ENCODE measurements around the gene SRM.
"Not testable (repeated sequence)": the region's sequence is repeated elsewhere in the genome, so short reads cannot be mapped to it uniquely, and the experiment has no call there.

Gene SRM

DNA sequence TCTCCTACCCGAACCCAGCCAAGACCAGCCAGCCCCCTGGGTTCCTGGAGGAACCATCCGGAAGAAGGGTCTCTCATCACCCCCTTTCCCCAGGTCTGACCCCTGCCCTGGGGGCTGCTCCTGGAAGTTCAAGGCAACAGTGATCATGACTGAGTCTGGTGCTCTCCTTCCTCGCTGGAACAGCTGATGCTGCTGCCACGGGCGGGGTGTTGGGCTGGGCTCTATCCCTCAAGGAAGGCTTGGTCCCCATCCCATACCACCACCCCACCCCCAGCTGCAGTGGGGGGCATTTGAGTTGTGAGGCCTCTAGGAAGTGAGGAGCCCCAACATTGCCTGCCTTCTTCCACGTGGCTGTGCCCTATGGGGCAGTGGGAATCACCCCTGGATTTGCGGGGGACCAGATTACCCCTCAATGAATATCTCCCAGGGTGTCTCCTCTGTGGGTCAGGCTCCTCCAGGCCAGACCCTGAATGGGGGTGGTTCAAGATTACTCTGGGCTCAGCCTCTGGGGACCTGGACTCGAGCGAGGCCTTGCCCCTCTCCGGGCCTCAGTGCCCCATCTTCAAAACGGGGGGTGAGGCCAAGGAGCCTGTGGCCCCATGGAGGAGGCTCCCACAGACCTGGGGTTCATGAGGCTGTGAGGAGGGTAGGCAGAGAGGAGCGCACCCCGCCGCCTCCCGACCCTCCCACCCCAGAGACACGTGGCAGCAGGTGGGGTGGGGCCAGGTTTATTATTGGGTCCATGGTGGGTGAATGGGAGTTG, 15.6 kb downstream of the SRM start:
- no peak for DNase-seq

DNA sequence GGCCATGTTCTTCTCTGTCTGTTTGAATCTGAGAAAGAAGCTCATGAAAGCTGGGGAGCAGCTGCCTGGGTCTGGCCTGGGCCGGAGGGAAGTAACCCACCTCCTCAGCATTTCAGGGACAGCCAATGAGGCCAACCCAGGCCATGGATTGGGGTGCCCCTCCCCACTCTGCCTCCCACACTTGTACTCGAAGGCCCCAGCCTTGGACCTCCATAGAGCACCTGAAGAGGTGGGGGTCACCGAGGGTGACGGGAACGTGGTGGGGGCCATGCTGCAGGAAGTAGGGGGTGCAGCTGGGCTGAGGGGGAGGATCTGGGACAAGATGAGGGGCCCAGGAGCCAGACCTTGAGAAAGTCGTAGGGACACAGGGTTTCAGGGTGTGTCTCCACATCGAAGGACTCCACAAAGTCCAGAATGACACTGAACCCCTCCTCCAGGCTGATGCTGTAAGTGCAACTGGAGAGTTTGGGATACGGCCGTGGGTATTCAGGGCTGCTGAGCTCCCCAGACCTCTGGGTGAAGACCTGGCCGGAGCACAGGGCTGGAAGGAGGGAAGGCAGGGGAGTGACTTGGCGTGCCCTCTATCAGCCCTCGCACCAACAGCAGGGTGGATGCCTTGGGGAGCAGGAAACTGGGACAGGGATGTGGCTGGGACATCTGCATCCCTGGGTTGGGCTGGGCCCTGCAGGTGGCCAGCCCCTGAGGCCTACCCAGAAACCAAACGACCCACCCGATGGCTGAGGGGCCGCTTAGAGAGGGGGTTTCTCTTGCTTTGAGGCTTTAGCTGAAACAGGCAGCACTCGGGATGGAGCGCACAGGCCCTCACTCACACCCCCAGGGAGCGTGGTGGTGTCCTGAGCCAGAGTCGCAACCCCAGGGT, 16.6 kb downstream of the SRM start:
- DNase-seq, result no peak

DNA sequence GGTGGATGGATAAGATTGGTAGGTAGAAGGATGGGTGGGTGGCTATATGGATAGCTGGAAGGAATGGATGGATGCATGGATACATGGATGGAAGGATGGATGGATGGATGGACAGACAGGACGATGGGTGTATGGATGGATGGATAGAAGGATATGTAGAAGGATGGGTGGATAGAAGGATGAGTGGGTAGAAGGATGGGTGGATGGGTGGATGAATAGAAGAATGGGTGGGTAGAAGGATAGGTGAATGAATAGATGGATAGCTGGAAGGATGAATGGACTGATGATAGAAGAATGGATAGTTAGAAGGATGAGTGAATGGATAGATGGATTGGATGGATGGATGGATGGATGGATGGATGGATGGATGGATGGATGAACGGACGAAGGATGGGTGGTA, 17.8 kb downstream of the SRM start:
- DNase-seq, result no peak

DNA sequence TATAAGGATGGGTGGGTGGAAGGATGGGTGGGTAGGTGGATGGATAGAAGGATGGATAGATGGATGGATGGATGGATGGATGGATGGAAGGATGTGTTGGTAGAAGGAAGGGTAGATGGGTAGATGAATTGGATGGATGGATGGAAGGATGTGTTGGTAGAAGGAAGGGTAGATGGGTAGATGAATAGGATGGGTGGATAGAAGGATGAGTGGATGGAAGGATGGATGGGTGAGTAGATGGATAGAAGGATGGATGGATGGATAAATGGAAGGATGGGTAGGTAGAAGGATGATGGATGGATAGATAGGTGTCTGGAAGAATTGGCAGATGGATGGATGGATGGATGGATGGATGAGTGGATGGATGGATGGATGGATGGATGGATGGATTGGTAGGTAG, 18.8 kb downstream of the SRM start:
- DNase-seq, result no peak

DNA sequence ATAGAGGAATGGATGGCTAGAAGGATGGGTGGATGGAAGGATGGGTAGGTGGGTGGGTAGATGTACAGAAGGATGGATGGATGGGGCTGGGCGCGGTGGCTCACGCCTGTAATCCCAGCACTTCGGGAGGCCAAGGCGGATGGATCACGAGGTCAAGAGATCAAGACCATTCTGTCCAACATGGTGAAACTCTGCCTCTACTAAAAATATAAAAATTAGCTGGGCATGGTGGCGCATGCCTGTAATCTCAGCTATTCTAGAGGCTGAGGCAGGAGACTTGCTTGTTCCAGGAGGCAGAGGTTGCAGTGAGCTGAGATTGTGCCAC, 19.8 kb downstream of the SRM start:
- not testable (repeated sequence) for DNase-seq

DNA sequence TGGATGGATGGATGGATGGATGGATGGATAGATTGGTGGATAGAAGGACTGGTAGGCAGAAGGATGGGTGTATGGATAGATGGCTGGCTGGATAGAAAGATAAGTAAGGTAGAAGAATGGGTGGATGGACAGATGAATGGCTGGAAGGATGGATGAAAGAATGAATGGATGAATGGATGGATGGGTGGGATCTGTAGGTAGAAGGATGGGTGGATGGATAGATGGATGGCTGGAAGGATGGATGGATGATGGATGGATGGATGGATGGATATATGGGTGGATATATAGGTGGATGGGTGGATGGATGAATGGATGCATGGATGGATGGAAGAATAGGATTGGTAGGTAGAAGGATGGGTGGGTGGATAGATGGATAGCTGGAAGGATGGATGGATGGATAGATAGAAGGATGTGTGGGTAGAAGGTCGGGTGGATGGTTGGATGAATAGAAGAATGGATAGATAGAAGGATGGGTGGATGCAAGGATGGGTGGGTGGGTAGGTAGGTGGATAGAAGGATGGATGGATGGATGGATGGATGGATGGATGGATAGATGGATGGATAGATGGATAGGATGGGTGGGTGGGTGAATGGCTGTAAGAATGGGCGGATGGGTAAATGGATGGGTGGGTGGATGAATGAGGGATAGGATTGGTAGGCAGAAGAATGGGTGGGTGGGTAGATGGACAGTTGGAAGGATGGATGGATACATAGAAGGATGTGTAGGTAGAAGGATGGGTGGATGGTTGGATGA, 20.3 kb downstream of the SRM start:
- DNase-seq, result no peak

DNA sequence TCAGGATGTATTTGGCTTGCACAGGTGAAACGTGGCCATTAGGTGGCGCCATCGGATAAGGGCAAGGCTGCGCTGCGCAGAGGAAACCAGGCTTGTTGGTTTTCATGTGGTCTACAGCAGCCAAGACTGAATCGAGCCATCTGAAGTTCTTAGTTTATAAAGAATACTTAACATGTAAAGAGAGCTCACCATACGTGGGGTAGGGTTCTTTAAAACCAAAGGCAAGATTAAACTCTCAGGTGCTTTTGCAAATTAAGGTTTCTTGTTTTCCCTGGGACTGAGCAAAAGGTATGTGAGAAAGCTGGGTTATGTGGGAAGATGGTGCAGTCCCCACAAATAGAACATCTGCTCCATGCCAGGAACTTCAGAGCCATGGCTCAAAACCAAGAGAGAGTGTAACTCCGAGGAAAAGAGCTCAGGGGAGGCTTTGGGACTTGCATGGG, 22.1 kb downstream of the SRM start:
- peak; percentile 68 for DNase-seq

DNA sequence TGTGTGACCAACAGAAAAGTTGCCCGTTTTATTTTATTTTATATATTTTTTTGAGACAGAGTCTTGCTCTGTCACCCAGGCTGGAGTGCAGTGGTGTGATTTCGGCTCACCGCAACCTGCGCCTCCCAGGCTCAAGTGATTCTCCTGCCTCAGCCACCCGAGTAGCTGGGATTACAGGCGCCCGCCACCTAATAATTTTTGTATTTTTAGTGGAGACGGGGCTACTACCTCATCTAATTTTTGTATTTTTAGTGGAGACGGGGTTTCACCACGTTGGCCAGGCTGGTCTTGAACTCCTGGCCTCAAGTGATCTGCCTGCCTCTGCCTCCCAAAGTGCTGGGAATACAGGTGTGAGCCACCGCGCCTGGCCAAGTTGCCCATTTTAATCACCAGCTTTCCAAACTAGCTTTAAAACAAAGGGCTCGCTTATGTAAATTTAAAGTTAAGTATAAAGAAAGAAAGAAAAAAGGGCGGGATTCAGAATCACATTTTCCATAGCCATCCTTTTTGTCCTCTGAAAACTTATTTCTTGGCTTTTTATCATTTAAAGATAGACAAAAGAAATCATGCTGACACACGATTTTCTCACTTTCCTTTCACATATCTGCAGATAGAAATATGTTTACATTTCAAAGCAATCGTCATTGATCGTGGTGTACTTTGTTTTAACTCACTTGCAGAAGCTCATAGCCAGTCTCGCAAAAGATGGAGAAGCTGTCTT, 22.6 kb downstream of the SRM start:
- DNase-seq, result not testable (repeated sequence)

DNA sequence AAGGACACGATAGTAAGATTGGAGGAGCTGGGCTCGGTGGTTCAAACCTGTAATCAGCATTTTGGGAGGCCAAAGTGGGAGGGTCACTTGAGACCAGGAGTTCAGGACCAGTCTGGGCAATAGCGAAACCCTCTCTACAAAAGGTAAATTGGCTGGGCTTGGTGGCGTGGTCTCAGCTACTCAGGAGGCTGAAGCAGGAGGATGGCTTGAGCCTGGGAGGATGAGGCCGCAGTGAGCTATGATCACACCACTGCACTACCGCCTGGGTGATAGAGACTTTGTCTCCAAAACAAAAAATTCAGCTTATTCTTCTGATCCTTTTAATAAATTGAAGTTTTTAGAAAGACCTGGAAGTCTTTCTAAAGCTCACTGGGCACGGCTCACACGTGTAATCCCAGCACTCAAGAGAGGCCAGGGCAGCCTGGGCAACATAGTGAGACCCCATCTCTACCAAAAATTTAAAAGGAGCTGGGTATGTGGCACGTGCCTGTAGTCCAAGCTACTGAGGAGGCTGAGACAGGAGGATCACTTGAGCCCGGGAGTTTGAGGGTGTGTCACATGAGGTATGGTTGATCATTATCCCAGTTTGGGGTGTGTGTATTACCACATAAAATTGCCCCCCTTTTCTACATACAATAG, 28.1 kb downstream of the SRM start:
- no peak for DNase-seq

DNA sequence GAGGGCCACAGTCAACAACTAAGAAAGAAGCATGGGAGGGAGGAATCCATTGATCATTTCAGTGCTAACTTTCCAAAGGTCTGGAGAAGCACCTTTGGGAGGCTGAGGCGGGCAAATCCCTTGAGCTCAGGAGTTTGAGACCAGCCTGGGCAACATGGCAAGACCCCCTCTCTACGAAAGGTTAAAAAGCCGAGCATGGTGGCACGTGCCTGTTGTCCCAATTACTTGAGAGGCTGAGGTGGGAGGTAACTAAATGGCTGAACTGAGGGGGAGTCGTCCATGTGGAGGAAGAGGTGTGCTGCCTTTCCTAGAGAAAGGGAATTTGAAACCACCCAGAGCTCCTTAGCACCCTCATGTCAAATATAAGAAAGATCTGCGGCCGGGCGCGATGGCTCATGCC, 29.0 kb downstream of the SRM start:
- DNase-seq, result no peak

DNA sequence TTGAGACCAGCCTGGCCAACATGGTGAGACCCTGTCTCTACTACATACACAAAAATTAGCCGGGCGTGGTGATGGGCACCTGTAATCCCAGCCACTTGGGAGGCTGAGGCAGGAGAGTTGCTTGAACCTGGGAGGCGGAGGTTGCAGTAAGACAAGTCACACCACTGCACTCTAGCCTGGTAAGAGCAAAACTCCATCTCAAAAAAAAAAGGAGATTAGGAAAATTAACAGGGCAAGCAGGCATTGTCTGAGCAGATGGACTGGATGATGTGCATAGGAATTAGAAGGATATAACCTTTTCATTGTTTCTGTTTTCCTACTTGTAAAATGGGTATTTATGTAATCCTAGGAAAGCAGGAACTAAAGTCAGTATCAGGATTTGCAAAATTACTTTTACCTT, 31.8 kb downstream of the SRM start:
- no peak for DNase-seq

DNA sequence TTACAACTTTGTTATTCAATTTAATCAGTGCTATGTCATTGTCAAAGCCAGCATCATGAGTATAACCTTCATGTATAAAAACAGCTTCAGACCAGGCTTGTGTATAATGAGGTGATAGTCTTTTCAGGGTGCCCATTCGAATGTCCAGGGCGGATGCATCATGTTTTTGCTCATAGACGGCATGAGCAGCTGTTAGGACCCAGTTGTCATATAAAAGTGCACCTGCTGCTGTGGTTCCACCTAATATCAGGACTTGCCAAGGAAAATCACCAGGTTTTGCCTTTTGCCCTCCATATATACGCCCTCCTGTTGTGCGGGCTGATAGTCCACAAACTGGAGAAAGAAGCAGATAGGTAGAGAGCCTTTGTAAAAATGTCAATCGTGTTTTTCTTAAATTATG, 32.5 kb downstream of the SRM start:
- DNase-seq, result no peak

DNA sequence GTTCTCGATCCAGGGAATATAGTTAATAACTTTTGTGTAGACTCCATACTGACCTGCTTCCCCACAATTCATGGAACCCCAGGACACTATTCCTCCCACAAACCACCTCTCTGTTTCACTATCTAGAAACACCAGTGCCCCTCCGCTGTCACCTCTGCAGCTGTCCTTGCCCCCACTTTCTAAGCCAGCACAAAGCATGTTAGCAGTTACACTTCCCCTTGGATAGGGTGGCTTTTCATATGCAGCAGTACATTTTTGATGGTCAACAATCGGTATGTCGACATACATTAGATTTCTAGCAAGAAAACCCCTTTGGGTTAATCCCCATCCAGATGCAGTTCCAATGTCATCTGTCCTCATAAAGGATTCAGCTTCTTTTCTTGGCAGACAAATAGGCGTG, 32.9 kb downstream of the SRM start:
- no peak for DNase-seq

DNA sequence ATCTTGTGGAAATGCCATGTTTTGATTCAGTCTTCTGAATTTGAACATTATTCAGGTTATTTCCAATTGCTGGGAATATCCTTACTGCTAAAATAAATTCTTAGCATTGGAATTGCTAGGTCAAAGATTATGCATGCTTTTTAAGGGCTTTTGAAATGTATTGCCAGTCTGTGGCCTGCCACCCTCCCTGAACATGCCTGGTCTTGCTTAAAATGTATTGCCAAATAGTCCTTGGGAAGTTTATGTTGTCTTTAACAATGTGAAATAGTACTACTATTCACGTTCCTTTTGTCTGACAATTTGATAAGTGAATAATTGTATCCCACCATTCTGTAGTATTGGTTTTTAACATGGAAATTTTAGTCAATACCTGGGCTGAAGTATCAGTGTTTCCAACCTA, 33.8 kb downstream of the SRM start:
- DNase-seq, result no peak

DNA sequence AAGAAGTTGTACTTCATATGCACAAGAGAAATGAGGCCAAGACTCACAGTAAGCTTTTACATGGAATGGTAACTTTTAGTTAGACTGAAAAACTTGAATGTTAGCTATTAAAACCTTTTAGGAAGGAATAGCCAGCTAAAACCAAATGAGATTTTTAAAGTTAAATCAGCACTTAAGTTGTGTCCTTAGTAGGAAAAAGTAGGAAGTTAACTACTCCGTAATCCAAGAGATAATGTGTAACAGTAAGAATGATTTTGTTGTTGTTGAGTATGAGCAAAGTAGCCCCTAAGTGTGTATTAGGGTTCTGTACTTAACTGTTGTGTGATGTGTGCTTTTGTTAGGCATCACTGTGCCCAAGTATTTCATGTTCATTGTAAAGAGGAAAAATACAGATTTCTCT, 34.2 kb downstream of the SRM start:
- no peak for DNase-seq

DNA sequence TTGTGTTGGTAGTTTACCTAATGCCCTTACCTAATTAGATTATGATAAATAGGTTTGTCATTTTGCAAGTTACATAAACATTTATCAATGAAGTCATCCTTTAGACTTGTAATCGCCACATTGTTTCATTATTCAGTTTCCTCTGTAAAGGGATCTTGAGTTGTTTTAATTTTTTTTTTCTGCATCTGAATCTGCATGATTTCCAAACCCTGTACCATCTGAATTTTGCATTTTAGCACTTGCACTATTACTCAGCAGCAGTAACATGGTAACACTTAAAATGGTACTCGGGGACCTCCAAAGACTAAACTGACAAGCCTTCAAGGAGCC, 35.0 kb downstream of the SRM start:
- no peak for DNase-seq

DNA sequence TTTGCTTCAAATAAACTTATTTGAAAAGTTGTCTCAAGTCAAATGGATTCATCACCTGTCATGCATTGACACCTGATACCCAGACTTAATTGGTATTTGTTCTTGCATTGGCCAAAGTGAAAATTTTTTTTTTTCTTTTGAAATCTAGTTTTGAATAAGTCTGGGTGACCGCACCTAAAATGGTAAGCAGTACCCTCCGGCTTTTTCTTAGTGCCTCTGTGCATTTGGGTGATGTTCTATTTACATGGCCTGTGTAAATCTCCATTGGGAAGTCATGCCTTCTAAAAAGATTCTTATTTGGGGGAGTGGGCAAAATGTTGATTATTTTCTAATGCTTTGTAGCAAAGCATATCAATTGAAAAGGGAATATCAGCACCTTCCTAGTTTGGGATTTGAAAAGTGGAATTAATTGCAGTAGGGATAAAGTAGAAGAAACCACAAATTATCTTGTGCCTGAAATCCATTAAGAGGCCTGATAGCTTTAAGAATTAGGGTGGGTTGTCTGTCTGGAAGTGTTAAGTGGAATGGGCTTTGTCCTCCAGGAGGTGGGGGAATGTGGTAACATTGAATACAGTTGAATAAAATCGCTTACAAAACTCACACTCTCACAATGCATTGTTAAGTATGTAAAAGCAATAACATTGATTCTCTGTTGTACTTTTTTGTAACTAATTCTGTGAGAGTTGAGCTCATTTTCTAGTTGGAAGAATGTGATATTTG, 35.5 kb downstream of the SRM start:
- DNase-seq, result no peak

DNA sequence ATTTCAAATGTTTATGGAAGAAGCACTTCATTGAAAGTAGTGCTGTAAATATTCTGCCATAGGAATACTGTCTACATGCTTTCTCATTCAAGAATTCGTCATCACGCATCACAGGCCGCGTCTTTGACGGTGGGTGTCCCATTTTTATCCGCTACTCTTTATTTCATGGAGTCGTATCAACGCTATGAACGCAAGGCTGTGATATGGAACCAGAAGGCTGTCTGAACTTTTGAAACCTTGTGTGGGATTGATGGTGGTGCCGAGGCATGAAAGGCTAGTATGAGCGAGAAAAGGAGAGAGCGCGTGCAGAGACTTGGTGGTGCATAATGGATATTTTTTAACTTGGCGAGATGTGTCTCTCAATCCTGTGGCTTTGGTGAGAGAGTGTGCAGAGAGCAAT, 36.6 kb downstream of the SRM start:
- no peak for DNase-seq

DNA sequence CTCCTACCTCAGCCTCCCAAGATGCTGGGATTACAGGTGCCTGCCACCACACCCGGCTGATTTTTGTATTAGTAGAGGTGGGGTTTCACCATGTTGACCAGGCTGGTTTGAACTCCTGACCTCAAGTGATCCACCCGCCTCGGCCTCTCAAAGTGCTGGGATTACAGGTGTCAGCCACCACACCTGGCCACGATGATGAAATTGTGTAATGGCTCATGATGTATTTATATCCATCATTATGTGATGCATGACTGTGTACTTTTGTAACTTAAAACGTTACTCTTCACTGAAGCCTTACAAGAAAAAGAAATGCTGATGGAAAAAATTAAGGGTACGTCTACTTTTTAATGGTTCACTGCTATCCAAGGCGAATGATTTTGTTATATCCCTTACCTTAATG, 39.8 kb downstream of the SRM start:
- no peak for DNase-seq

DNA sequence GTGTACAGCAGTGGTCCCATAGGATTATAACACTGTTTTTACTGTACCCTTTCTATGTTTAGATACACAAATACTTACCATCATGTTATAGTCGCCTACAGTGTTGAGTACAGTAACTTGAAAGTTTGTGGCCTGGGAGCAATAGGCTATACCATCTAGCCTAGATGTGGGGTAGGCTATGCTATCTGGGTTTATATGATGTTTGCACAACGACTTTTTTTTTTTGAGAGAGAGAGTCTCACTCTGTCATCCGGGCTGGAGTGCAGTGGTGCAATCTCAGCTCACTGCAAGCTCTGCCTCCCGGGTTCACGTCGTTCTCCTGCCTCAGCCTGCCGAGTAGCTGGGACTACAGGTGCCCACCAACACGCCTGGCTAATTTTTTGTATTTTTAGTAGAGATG, 40.5 kb downstream of the SRM start:
- not testable (repeated sequence) for DNase-seq

DNA sequence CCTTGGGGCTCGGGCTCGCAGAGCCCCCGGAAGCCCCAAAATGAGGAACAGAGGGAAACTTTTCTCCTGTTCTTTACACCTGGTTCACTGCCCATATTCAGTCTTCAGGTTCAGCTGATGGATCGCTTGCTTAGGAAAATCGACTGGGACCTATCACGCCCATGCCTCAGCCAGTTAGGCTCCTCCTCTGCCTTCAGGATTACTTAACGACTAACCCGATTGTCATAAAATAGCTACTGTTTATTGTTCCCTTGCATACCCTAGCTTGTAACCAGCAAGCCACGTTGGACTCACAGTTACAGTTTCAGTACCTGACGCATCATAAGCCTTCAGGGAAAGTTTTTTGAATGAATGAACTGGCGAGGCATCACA, 46.7 kb downstream of the SRM start:
- no peak for DNase-seq
